Fibroblast of lung (primary cell): ENCODE results near the gene PRDX6.

ENCODE experiments used
- EZH2 ChIP-seq: IDR thresholded peaks from 2 replicates; pipeline ENCODE4 v1.5.1; 2012; ENCODE audit warnings: low read length, control low read depth, mild to moderate bottlenecking; ENCODE audit errors: missing control alignments
- TF ChIP-seq, protein P1 (sequence below), 2 donors: IDR thresholded peaks in 1 of 2; conservative IDR thresholded peaks in 1 of 2; 1 replicate in 1 of 2; 2 replicates in 1 of 2; pipeline ENCODE4 v1.5.1; 2011 to 2012; ENCODE audit warnings: low read length in 2 of 2, control low read depth in 1 of 2, inconsistent platforms in 1 of 2, low read depth in 1 of 2, mild to moderate bottlenecking in 1 of 2

DNA sequence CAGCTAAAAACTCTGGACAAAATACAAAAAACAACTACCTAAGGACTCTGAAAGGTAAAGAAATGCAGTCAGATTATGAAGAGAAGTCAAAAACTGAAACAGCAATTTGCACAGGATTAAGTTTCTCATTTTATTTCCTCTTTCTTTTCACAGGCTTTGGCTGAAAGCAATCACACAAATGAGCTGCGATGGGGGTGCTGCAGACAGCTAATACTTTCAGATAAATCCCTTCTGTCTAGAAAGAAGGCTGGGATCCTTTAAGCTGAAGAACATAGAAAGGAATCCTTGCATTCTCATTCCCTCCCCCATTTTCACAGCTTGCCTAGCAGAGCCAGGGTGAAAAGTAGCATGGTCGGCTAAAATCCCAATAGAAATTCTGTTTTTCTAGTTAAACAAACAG is 32.0 kb upstream of the PRDX6 start:
- TF ChIP-seq EZH2 = no peak
- TF ChIP-seq, protein P1, sequence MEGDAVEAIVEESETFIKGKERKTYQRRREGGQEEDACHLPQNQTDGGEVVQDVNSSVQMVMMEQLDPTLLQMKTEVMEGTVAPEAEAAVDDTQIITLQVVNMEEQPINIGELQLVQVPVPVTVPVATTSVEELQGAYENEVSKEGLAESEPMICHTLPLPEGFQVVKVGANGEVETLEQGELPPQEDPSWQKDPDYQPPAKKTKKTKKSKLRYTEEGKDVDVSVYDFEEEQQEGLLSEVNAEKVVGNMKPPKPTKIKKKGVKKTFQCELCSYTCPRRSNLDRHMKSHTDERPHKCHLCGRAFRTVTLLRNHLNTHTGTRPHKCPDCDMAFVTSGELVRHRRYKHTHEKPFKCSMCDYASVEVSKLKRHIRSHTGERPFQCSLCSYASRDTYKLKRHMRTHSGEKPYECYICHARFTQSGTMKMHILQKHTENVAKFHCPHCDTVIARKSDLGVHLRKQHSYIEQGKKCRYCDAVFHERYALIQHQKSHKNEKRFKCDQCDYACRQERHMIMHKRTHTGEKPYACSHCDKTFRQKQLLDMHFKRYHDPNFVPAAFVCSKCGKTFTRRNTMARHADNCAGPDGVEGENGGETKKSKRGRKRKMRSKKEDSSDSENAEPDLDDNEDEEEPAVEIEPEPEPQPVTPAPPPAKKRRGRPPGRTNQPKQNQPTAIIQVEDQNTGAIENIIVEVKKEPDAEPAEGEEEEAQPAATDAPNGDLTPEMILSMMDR (conservative IDR thresholded peaks at IDR 0.05 in 1 of 2, IDR thresholded peaks at IDR 0.05 in 1 of 2; ENCODE audit: low read depth in 1 of 2, low read length in 2 of 2) = no peak
